Ovary (tissue), 1 donor: ENCODE measurements around the gene L1CAM.

Source experiments
- EP300 ChIP-seq: sonication (generic); formaldehyde crosslinking; IDR thresholded peaks from one replicate; pipeline ENCODE4 v1.6.1; 2017; ENCODE audit warnings: antibody characterized with exemption
- POLR2A ChIP-seq: fragments of 450-650 bp; IDR thresholded peaks from one replicate; pipeline ENCODE4 v1.6.1; 2017; ENCODE audit warnings: antibody characterized with exemption, mild to moderate bottlenecking, moderate library complexity

- TF ChIP-seq EP300: no peak
- no peak for TF ChIP-seq POLR2A
Observed at GRCh38 chrX:153818571-153819383, 67.2 kb downstream of the L1CAM start.
